ENCODE measurements around the gene SSTR3. TPM values are rescaled to one million over a fixed set of nuclear protein-coding genes. Genes with fewer than 3 reads are reported as not detected.

Gene SSTR3
- total and polyA plus RNA-seq, 2 donors (not counting 1 experiment from before 2014, with no cell fraction given), result 0.64 to 0.98 TPM

DNA sequence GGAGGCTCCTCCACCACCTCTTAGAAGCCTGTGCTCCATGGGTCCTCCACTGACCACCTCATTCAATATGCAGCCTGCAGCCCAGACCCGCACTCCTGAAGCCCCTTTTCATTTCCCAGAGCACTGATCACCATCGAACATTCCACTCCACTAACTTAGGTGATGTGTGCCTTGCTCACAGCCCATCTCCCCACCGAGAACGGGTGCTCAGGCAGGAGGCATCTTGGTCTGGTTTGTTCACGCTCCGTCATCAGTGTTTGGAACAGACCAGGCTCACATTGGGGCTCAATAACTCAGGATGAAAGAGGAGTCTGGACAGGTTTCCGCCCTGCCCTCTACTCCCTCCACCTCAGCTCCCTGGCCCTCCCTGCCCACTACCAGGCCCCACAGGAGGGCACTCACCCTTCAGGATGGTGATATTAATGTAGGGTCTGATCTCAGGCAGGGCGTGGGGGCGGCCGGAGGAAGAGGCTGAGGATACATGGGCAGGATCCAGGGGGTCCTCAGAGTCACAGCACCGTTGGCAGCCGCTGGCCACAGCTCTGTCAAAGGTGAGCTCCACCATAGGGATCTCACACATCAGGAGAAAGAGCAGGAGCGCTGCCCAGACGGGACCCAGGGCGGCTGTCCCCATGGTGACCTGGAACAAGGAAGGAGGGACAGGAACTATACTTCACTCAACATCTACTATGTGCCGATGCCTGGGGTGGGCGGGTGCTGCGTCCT, 27.3 kb downstream of the SSTR3 start:
- no peak overlapping the region for H3K4me3 Mint-ChIP-seq
- H4K20me1 ChIP-seq (ENCODE audit: control insufficient read depth, insufficient read depth, low read length, poor library complexity, severe bottlenecking), result no peaks in the 10 kb centered on the region
- H3K9me3 Mint-ChIP-seq (ENCODE audit: insufficient read depth), result no peaks in the 10 kb centered on the region
- no peak for TF ChIP-seq EZH2 (IDR thresholded peaks at IDR 0.05; ENCODE audit: borderline replicate concordance, insufficient read depth, low read depth, low read length, poor library complexity, severe bottlenecking)
- TF ChIP-seq, protein P1, sequence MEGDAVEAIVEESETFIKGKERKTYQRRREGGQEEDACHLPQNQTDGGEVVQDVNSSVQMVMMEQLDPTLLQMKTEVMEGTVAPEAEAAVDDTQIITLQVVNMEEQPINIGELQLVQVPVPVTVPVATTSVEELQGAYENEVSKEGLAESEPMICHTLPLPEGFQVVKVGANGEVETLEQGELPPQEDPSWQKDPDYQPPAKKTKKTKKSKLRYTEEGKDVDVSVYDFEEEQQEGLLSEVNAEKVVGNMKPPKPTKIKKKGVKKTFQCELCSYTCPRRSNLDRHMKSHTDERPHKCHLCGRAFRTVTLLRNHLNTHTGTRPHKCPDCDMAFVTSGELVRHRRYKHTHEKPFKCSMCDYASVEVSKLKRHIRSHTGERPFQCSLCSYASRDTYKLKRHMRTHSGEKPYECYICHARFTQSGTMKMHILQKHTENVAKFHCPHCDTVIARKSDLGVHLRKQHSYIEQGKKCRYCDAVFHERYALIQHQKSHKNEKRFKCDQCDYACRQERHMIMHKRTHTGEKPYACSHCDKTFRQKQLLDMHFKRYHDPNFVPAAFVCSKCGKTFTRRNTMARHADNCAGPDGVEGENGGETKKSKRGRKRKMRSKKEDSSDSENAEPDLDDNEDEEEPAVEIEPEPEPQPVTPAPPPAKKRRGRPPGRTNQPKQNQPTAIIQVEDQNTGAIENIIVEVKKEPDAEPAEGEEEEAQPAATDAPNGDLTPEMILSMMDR (IDR thresholded peaks at IDR 0.05), result no peak
- H3K4me2 ChIP-seq (replicated peaks; ENCODE audit: low read depth, low read length, poor library complexity, severe bottlenecking), result no peak overlapping the region
- ATAC-seq (ENCODE audit: low read depth), result no peak
- no peaks in the 10 kb centered on the region for H3K36me3 ChIP-seq (replicated peaks in 1 of 2; ENCODE audit: control extremely low read depth in 1 of 2, control insufficient read depth in 1 of 2, extremely low read depth in 1 of 2, insufficient read depth in 2 of 2, low read length in 1 of 2)
- no peak for DNase-seq
- no peak overlapping the region for H3K9ac ChIP-seq (ENCODE audit: low read length)
- H3K27ac Mint-ChIP-seq, result no peak overlapping the region
- H2AFZ ChIP-seq (ENCODE audit: insufficient read depth, low read depth, low read length, poor library complexity, severe bottlenecking), result no peak overlapping the region
- H3K4me3 ChIP-seq (ENCODE audit: control extremely low read depth in 1 of 5, extremely low read depth in 1 of 5, insufficient read depth in 1 of 5, low read depth in 2 of 5, low read length in 4 of 5), result no peak overlapping the region
- H3K4me1 Mint-ChIP-seq, result peaks cover 9% of the 10 kb centered on the region
- H3K27me3 ChIP-seq (replicated peaks in 1 of 4; ENCODE audit: control extremely low read depth in 1 of 4, control insufficient read depth in 3 of 4, insufficient read depth in 4 of 4, low read length in 3 of 4), result peaks cover 0 to 3% (median 0%) of the 10 kb centered on the region in 4 experiments
- H3K79me2 ChIP-seq (ENCODE audit: control insufficient read depth, insufficient read depth, low read length), result no peaks in the 10 kb centered on the region
- ChIA-PET POLR2A (no interaction called here), CTCF (no interaction called here)
- peaks cover 0 to 3% (median 0%) of the 10 kb centered on the region in 3 donors for H3K9me3 ChIP-seq (ENCODE audit: control extremely low read depth in 1 of 3, control insufficient read depth in 2 of 3, insufficient read depth in 1 of 3, low read length in 2 of 3)
- peaks cover 0 to 14% of the 10 kb centered on the region in 2 donors for H3K4me1 ChIP-seq (ENCODE audit: control insufficient read depth in 2 of 2, insufficient read depth in 2 of 2, low read length in 2 of 2)
- WGBS (ENCODE audit: insufficient coverage), result 80% methylated on average over 14 of the region's 18 CpGs
- H3K27ac ChIP-seq (ENCODE audit: low read length in 2 of 2), result no peak overlapping the region
- intact Hi-C loops (cut with micrococcal nuclease), result no loop called here
- H3K27me3 Mint-ChIP-seq, result no peaks in the 10 kb centered on the region

GRCh38 chr22:37184380-37184755, 27.9 kb downstream of the SSTR3 start:
- Mint-ChIP-seq H3K4me1 (peaks cover 9% of the 10 kb centered on the region), H3K4me3 (no peak overlapping the region), H3K27me3 (no peaks in the 10 kb centered on the region), H3K9me3 (ENCODE audit: insufficient read depth) (no peaks in the 10 kb centered on the region), H3K27ac (no peak overlapping the region)
- 91% methylated on average over 12 of the region's 12 CpGs for WGBS (ENCODE audit: insufficient coverage)
- Histone ChIP-seq H3K27me3 (replicated peaks in 1 of 4; ENCODE audit: control extremely low read depth in 1 of 4, control insufficient read depth in 3 of 4, insufficient read depth in 4 of 4, low read length in 3 of 4) (peaks cover 0 to 3% (median 0%) of the 10 kb centered on the region in 4 experiments), H3K4me1 (ENCODE audit: control insufficient read depth in 2 of 2, insufficient read depth in 2 of 2, low read length in 2 of 2) (peaks cover 0 to 14% of the 10 kb centered on the region in 2 donors), H3K9ac (ENCODE audit: low read length) (no peak overlapping the region), H3K36me3 (replicated peaks in 1 of 2; ENCODE audit: control extremely low read depth in 1 of 2, control insufficient read depth in 1 of 2, extremely low read depth in 1 of 2, insufficient read depth in 2 of 2, low read length in 1 of 2) (no peaks in the 10 kb centered on the region), H2AFZ (ENCODE audit: insufficient read depth, low read depth, low read length, poor library complexity, severe bottlenecking) (no peak overlapping the region), H3K4me2 (replicated peaks; ENCODE audit: low read depth, low read length, poor library complexity, severe bottlenecking) (no peak overlapping the region), H3K27ac (ENCODE audit: low read length in 2 of 2) (no peak overlapping the region), H3K4me3 (ENCODE audit: control extremely low read depth in 1 of 5, extremely low read depth in 1 of 5, insufficient read depth in 1 of 5, low read depth in 2 of 5, low read length in 4 of 5) (no peak overlapping the region), H4K20me1 (ENCODE audit: control insufficient read depth, insufficient read depth, low read length, poor library complexity, severe bottlenecking) (no peaks in the 10 kb centered on the region), H3K79me2 (ENCODE audit: control insufficient read depth, insufficient read depth, low read length) (no peaks in the 10 kb centered on the region), H3K9me3 (ENCODE audit: control extremely low read depth in 1 of 3, control insufficient read depth in 2 of 3, insufficient read depth in 1 of 3, low read length in 2 of 3) (peaks cover 0 to 3% (median 0%) of the 10 kb centered on the region in 3 donors)
- ChIA-PET POLR2A (no interaction called here), CTCF (no interaction called here)
- no peak for DNase-seq
- ATAC-seq (ENCODE audit: low read depth), result no peak
- TF ChIP-seq EZH2 (IDR thresholded peaks at IDR 0.05; ENCODE audit: borderline replicate concordance, insufficient read depth, low read depth, low read length, poor library complexity, severe bottlenecking), result no peak
- TF ChIP-seq, protein P1 (IDR thresholded peaks at IDR 0.05), result no peak
- intact Hi-C loops (cut with micrococcal nuclease), result no loop called here

Data from B cell (primary cell).